GM19043 (cell line): ENCODE results near the gene MED27.

Experiments used
- ATAC-seq: cut with Tn5 transposase; IDR thresholded peaks from one replicate; pipeline ENCODE4 v1.9.1; 2021; ENCODE audit warnings: low read depth; ENCODE audit not compliant: unreplicated experiment

Gene MED27

GRCh38 chr9:132079391-132080091 lies at the start of gene MED27:
Gene MED27 (minus strand): TSS chr9:132079867. CDS start chr9:132079844, 23 bp downstream.
- peak; percentile 89 for ATAC-seq

GRCh38 chr9:132127888-132128534 lies 48.3 kb upstream of the MED27 start:
- ATAC-seq: no peak

GRCh38 chr9:132126680-132127236 lies 47.1 kb upstream of the MED27 start:
- no peak for ATAC-seq

- no peak for ATAC-seq
Observed at GRCh38 chr9:132125944-132126679, 46.4 kb upstream of the MED27 start.

- no peak for ATAC-seq
Observed at GRCh38 chr9:132125361-132125760, 45.7 kb upstream of the MED27 start.

GRCh38 chr9:132124800-132125199 lies 45.1 kb upstream of the MED27 start:
- no peak for ATAC-seq

- no peak for ATAC-seq
Observed at GRCh38 chr9:132121021-132121420, 41.4 kb upstream of the MED27 start.

GRCh38 chr9:132117694-132118093 lies 38.0 kb upstream of the MED27 start:
- no peak for ATAC-seq

GRCh38 chr9:132116583-132116982 lies 36.9 kb upstream of the MED27 start:
- no peak for ATAC-seq

GRCh38 chr9:132114102-132114707 lies 34.5 kb upstream of the MED27 start:
- no peak for ATAC-seq

GRCh38 chr9:132109291-132109690 lies 29.6 kb upstream of the MED27 start:
- no peak for ATAC-seq

GRCh38 chr9:132108728-132109127 lies 29.1 kb upstream of the MED27 start:
- no peak for ATAC-seq

- no peak for ATAC-seq
Observed at GRCh38 chr9:132099741-132100407, 20.2 kb upstream of the MED27 start.

- no peak for ATAC-seq
Observed at GRCh38 chr9:132099167-132099566, 19.5 kb upstream of the MED27 start.

- no peak for ATAC-seq
Observed at GRCh38 chr9:132094314-132094791, 14.7 kb upstream of the MED27 start.

- ATAC-seq: no peak
Observed at GRCh38 chr9:132090771-132091170, 11.1 kb upstream of the MED27 start.

- no peak for ATAC-seq
Observed at GRCh38 chr9:132087438-132088030, 7.9 kb upstream of the MED27 start.

GRCh38 chr9:132082188-132082587 lies 2.5 kb upstream of the MED27 start:
- ATAC-seq: no peak

GRCh38 chr9:132078699-132079356 lies 839 bp downstream of the MED27 start:
- no peak for ATAC-seq
